Stomach smooth muscle (tissue), 2 donors: ENCODE measurements around the gene GMEB2.
"Not testable (repeated sequence)": the region's sequence is repeated elsewhere in the genome, so short reads cannot be mapped to it uniquely, and the experiment has no call there.

Experiments used
- H3K27ac ChIP-seq: one replicate; pipeline ENCODE4 v1.7.0; 2013; ENCODE audit warnings: mild to moderate bottlenecking, low read length, inconsistent platforms
- H3K27me3 ChIP-seq, 2 donors: one replicate each; pipeline ENCODE4 v1.7.0; 2013; ENCODE audit warnings: low read length in 2 of 2; ENCODE audit not compliant: insufficient read depth in 2 of 2, control insufficient read depth in 1 of 2
- H3K36me3 ChIP-seq, 2 donors: one replicate each; pipeline ENCODE4 v1.7.0; 2013; ENCODE audit warnings: low read length in 2 of 2; ENCODE audit not compliant: control insufficient read depth in 2 of 2, insufficient read depth in 2 of 2
- H3K4me1 ChIP-seq: one replicate; pipeline ENCODE4 v1.7.0; 2013; ENCODE audit warnings: low read length; ENCODE audit not compliant: control insufficient read depth, insufficient read depth
- H3K4me3 ChIP-seq, 2 donors: one replicate each; pipeline ENCODE4 v1.7.0; 2013; ENCODE audit warnings: low read length in 2 of 2
- H3K9ac ChIP-seq, 2 donors: one replicate each; pipeline ENCODE4 v1.7.0; 2013; ENCODE audit warnings: low read length in 2 of 2, mild to moderate bottlenecking in 1 of 2
- H3K9me3 ChIP-seq, 2 donors: one replicate each; pipeline ENCODE4 v1.7.0; 2013; ENCODE audit warnings: low read length in 2 of 2; ENCODE audit not compliant: control insufficient read depth in 2 of 2
- donor health status: healthy.
- donor health status: Pancreatic carcinoma.

The GMEB2 gene

GRCh38 chr20:63663332-63664066 lies 36.6 kb upstream of the GMEB2 start:
- H3K36me3 ChIP-seq = peaks cover 34 to 36% of the 10 kb centered on the region in 2 donors
- no peak overlapping the region for H3K9ac ChIP-seq
- H3K27ac ChIP-seq = no peak overlapping the region
- H3K4me1 ChIP-seq = peaks cover 8% of the 10 kb centered on the region
- H3K27me3 ChIP-seq = no peaks in the 10 kb centered on the region
- H3K9me3 ChIP-seq = no peaks in the 10 kb centered on the region
- H3K4me3 ChIP-seq = no peak overlapping the region

DNA sequence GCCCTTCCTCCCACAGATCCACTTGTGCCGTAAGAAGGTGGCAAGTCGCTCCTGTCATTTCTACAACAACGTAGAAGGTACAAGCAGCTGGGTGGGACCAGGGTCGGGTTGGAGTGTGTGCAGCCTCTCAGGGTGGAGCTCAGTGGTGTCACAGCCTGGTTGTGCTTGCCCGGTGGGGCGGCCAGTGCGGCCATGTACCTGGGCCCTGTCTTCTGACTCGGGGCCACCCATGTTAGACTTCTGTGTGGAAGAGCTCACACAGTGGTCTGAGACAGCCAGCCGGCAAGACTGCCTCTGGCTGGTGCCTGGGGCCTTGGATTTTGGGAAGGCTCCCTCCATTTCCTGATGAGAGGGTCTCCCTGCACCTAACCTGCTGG lies 35.9 kb upstream of the GMEB2 start:
- no peaks in the 10 kb centered on the region for H3K27me3 ChIP-seq
- H3K9ac ChIP-seq = no peak overlapping the region
- H3K4me1 ChIP-seq = peaks cover 8% of the 10 kb centered on the region
- no peak overlapping the region for H3K27ac ChIP-seq
- H3K4me3 ChIP-seq = no peak overlapping the region
- H3K9me3 ChIP-seq = no peaks in the 10 kb centered on the region
- peaks cover 28 to 34% of the 10 kb centered on the region in 2 donors for H3K36me3 ChIP-seq

DNA sequence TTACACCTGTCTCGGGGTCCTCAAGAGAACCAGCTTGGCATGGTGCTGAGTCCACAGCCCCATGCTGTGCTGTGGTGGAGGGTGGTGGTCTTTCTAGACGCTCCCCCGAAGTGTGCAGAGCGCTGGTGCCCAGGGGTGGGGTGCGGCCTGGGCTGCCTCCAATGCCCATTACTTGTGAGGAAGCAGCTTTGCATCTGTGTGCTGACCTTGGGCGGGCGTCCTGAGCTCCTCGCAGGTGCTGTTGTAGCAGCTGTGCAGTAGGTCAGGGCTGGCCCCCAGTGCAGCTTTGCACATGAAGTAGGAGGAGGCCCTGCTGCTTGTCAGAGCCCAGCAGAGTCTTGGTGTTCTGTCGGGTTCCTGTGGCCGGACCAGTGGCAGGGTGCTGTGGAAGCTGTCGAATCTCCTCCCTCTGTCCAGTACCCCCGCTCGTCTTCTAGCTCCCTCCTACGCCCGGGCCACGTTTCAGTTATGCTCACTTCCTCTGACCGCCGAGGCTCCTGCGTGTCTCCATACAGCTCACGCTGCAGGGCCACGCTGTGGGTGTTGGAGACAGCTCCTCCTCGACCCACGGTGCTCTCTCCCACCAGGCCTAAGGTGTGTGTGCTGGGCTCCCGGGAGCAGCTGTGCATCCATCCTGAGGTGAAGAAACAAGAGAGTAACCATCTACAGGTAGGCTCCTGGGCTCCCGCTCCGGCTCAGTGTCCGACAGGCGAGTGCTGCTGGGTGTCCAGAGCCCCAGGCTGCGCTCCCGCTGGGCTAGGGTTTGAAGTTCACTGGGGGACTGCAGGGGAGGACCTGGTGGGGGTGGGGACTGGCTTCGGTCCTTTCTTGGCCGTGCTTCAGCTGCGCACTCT lies 35.3 kb upstream of the GMEB2 start:
- peaks cover 14% of the 10 kb centered on the region for H3K4me1 ChIP-seq
- peaks cover 24 to 30% of the 10 kb centered on the region in 2 donors for H3K36me3 ChIP-seq
- no peak overlapping the region for H3K27ac ChIP-seq
- no peak overlapping the region for H3K9ac ChIP-seq
- H3K27me3 ChIP-seq = no peaks in the 10 kb centered on the region
- H3K9me3 ChIP-seq = no peaks in the 10 kb centered on the region
- H3K4me3 ChIP-seq = no peak overlapping the region

DNA sequence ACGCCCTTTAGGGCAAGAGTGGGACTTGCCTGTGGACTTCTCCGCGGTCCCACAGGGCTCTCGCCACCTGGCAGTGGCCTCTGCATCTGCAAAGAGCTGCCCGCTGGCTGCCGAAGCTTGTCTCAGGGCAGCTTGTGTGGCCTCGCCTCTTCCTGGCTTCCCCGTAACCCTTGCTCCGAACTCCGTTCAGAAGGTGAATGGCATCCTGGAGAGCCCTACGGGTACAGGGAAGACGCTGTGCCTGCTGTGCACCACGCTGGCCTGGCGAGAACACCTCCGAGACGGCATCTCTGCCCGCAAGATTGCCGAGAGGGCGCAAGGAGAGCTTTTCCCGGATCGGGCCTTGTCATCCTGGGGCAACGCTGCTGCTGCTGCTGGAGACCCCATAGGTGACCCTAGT lies 34.2 kb upstream of the GMEB2 start:
- peaks cover 18% of the 10 kb centered on the region for H3K4me1 ChIP-seq
- no peaks in the 10 kb centered on the region for H3K27me3 ChIP-seq
- H3K9me3 ChIP-seq = no peaks in the 10 kb centered on the region
- no peak overlapping the region for H3K4me3 ChIP-seq
- H3K9ac ChIP-seq = no peak overlapping the region
- H3K36me3 ChIP-seq = peaks cover 19 to 23% of the 10 kb centered on the region in 2 donors
- H3K27ac ChIP-seq = no peak overlapping the region

- H3K27ac ChIP-seq = no peak overlapping the region
- H3K36me3 ChIP-seq = peaks cover 16 to 22% of the 10 kb centered on the region in 2 donors
- no peaks in the 10 kb centered on the region for H3K27me3 ChIP-seq
- H3K4me3 ChIP-seq = no peak overlapping the region
- no peaks in the 10 kb centered on the region for H3K9me3 ChIP-seq
- H3K9ac ChIP-seq = no peak overlapping the region
- H3K4me1 ChIP-seq = peaks cover 18% of the 10 kb centered on the region
Measured at GRCh38 chr20:63660622-63661021, 33.7 kb upstream of the GMEB2 start.

DNA sequence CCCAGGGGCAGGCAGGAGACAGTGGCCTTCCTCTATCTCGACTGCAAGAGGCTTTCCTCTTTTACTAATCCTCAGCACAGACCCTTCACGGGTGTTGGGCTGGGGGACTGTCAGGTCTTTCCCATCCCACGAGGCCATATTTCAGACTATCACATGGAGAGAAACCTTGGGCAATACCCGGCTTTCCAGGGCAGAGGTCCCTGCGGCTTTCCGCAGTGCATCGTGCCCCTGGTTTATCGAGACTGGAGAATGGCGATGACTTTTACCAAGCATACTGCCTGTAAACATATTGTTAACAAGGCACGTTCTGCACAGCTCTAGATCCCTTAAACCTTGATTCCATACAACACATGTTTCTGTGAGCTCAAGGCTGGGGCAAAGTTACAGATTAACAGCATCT lies 33.3 kb upstream of the GMEB2 start:
- H3K27ac ChIP-seq, H3K9ac ChIP-seq, H3K4me3 ChIP-seq, H3K27me3 ChIP-seq, H3K9me3 ChIP-seq: not testable (repeated sequence)
- Histone ChIP-seq H3K36me3 (peaks cover 16 to 22% of the 10 kb centered on the region in 2 donors), H3K4me1 (peaks cover 18% of the 10 kb centered on the region)

DNA sequence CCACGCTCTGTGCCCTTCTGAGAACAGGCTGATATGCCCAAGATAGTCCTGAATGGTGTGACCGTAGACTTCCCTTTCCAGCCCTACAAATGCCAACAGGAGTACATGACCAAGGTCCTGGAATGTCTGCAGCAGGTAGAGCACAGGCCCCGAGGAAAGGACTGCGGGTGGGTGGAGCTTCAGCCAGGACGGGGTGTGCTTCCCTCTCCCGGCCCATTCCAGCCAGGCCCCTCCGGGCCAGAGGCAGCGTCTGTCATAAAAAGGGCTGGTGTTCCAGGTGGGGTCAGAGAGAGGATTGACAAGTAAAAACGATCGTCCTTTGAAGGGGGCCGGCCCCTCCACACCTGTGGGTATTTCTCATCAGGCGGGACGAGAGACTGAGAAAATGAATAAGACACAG lies 32.5 kb upstream of the GMEB2 start:
- H3K4me1 ChIP-seq = peaks cover 19% of the 10 kb centered on the region
- peak overlapping the region; percentile 86 for H3K27ac ChIP-seq
- H3K27me3 ChIP-seq = no peaks in the 10 kb centered on the region
- peaks cover 16 to 18% of the 10 kb centered on the region in 2 donors for H3K36me3 ChIP-seq
- peak overlapping the region; percentile 92 to 93 for H3K9ac ChIP-seq
- no peaks in the 10 kb centered on the region for H3K9me3 ChIP-seq
- H3K4me3 ChIP-seq = peak overlapping the region; percentile 83 to 93

- peak overlapping the region; percentile 83 to 93 for H3K4me3 ChIP-seq
- H3K9me3 ChIP-seq = no peaks in the 10 kb centered on the region
- H3K4me1 ChIP-seq = peaks cover 23% of the 10 kb centered on the region
- H3K36me3 ChIP-seq = peaks cover 16 to 18% of the 10 kb centered on the region in 2 donors
- H3K27ac ChIP-seq = peak overlapping the region; percentile 86
- peak overlapping the region; percentile 92 to 93 for H3K9ac ChIP-seq
- H3K27me3 ChIP-seq = no peaks in the 10 kb centered on the region
Measured at GRCh38 chr20:63658749-63659187, 31.9 kb upstream of the GMEB2 start.

- H3K4me3 ChIP-seq = peak within 1 kb of the TSS; percentile 83 to 93
- H3K4me1 ChIP-seq = peaks cover 26% of the 10 kb centered on the region
- peak within 1 kb of the TSS; percentile 86 for H3K27ac ChIP-seq
- no peaks in the 10 kb centered on the region for H3K9me3 ChIP-seq
- no peaks in the 10 kb centered on the region for H3K27me3 ChIP-seq
- H3K9ac ChIP-seq = peak within 1 kb of the TSS; percentile 92 to 93
- H3K36me3 ChIP-seq = peaks cover 14 to 16% of the 10 kb centered on the region in 2 donors
Measured at GRCh38 chr20:63657937-63658748, 31.2 kb upstream of the GMEB2 start, which contains the start of gene RTEL1. Gene RTEL1, plus strand, starts transcription at chr20:63658312. Its CDS starts 1,091 bp downstream, at chr20:63659403.

DNA sequence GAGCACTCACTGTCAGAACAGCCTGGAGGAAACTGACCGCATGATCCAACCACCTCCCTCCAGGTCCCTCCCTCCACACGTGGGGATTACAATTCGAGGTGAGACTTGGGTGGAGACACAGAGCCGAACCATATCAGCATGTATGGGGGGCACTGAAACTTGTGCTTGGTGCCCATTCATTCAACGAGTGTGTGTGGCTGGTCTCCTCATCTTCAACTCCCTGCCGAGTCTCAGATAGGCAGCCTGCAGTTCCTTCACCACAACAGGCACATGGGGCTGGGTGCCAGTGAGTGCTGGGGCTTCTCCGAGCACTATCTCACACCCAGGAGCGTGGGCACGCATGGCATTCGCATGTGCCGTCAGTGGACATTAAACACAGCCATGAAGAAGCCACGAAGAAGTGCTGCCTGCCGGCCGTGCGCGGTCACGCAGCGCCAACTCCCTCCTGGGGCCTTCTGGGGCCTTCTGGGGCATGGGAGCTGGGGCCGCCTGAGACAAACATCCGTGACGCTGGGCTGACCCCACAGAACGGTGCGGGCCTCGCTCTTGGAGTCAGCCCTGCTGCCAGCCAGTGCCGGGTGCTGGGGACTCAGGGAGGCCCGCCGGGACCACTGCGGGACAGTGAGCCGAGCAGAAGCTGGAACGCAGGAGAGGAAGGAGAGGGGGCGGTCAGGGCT lies 30.5 kb upstream of the GMEB2 start:
- Histone ChIP-seq H3K9me3 (no peaks in the 10 kb centered on the region), H3K36me3 (peaks cover 7 to 9% of the 10 kb centered on the region in 2 donors), H3K4me3 (peak overlapping the region; percentile 83 to 93), H3K27me3 (peaks cover 0 to 2% of the 10 kb centered on the region in 2 donors), H3K9ac (peak overlapping the region; percentile 92 to 93), H3K4me1 (peaks cover 28% of the 10 kb centered on the region), H3K27ac (peak overlapping the region; percentile 86)
